Measurements from ENCODE around the gene SERPINE3.

Gene SERPINE3

DNA sequence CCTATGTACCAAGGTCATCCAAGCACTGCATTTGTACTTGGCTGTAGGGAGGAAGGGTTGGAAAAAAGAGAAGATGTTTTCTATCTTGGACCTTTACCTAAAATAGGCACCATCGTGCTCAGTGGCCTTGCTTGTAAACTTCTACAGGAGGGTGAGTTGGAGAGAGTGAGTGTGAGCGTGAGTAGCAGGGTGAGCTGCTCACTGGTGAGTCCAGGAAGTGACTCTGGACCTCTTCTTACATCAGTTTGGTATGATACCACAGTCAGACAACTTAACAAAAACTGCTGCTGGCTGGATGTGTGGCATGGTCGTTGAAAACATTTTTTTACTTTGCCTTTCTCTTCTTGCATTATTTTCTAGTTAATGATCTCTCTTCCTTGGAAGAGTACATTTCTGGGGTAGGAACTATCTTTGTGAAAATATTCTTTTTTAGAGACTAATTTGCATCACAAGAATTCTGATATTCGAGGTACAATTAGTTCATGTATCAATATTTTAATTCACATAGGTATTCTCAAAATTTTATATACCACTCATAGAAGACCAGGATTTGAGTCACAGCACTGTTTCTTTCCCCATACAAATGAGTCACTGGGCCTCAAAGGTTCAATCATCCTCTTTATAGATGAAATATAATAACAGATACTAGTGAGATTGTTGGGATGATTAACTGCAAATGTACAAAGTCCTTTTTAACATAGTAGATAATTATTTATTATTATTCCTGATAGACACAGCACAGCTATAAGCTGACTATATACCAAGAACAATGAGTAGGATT lies 651 bp downstream of the SERPINE3 start:
- no peak overlapping the region for H3K4me3 ChIP-seq (ENCODE audit: low read depth, low read length)
- in situ Hi-C loops (cut with HindIII; ENCODE audit: low sequenced_read_pairs) = no loop called here
- no peak for DNase-seq (ENCODE audit: low read depth)
- TF ChIP-seq, protein P1, sequence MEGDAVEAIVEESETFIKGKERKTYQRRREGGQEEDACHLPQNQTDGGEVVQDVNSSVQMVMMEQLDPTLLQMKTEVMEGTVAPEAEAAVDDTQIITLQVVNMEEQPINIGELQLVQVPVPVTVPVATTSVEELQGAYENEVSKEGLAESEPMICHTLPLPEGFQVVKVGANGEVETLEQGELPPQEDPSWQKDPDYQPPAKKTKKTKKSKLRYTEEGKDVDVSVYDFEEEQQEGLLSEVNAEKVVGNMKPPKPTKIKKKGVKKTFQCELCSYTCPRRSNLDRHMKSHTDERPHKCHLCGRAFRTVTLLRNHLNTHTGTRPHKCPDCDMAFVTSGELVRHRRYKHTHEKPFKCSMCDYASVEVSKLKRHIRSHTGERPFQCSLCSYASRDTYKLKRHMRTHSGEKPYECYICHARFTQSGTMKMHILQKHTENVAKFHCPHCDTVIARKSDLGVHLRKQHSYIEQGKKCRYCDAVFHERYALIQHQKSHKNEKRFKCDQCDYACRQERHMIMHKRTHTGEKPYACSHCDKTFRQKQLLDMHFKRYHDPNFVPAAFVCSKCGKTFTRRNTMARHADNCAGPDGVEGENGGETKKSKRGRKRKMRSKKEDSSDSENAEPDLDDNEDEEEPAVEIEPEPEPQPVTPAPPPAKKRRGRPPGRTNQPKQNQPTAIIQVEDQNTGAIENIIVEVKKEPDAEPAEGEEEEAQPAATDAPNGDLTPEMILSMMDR (IDR thresholded peaks at IDR 0.05; ENCODE audit: low read depth, low read length, missing control alignments) = no peak

GRCh38 chr13:51341232-51341631 lies 1.7 kb downstream of the SERPINE3 start:
- DNase-seq (ENCODE audit: low read depth) = no peak
- TF ChIP-seq, protein P1 (IDR thresholded peaks at IDR 0.05; ENCODE audit: low read depth, low read length, missing control alignments) = no peak
- in situ Hi-C loops (cut with HindIII; ENCODE audit: low sequenced_read_pairs) = no loop called here
- H3K4me3 ChIP-seq (ENCODE audit: low read depth, low read length) = no peak overlapping the region

DNA sequence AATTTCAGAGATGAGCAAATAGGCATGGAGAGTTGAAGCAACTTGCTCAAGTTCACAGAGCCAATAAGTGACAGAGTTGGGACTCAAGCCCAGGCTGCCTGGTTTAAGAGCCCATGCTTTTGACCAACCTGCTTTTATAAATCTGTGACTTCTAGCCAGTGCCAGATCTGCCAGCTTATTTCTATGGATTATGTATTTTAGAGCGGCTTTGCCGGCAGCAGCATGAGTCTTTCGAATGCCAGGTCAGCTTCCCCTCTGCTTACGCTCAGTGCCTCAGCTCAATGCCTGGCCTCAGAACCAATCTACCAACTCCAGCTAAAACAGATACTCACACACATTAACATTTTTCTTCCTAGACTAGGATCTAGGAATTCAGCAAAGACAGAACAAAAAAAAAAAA lies 2.3 kb downstream of the SERPINE3 start:
- H3K4me3 ChIP-seq (ENCODE audit: low read depth, low read length) = no peak overlapping the region
- in situ Hi-C loops (cut with HindIII; ENCODE audit: low sequenced_read_pairs) = no loop called here
- DNase-seq (ENCODE audit: low read depth) = no peak
- TF ChIP-seq, protein P1 (IDR thresholded peaks at IDR 0.05; ENCODE audit: low read depth, low read length, missing control alignments) = no peak

- TF ChIP-seq, protein P1 (IDR thresholded peaks at IDR 0.05; ENCODE audit: low read depth, low read length, missing control alignments) = no peak
- no peak overlapping the region for H3K4me3 ChIP-seq (ENCODE audit: low read depth, low read length)
- in situ Hi-C loops (cut with HindIII; ENCODE audit: low sequenced_read_pairs) = no loop called here
- no peak for DNase-seq (ENCODE audit: low read depth)
These were observed 3.2 kb downstream of the SERPINE3 start for GRCh38 chr13:51342706-51343105.

DNA sequence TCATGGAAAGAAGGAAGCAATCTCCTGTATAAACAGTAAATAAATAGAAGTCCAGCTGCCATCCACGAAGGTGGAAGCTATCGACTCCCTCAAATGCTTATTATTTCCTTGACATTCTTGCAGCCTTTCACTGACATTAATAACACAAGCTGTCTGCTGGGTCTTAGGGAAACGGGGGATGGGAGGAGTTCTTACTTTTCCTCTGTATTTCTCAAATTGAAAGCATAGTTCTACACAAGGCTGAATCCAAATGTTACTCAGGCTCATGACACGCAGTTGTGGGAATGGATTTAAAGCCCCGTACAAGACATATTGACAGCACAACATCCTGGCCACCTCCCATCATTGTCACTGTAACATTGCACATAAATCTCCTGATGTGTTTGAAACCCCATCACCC lies 4.0 kb downstream of the SERPINE3 start:
- DNase-seq (ENCODE audit: low read depth) = no peak
- TF ChIP-seq, protein P1 (IDR thresholded peaks at IDR 0.05; ENCODE audit: low read depth, low read length, missing control alignments) = no peak
- no peak overlapping the region for H3K4me3 ChIP-seq (ENCODE audit: low read depth, low read length)
- in situ Hi-C loops (cut with HindIII; ENCODE audit: low sequenced_read_pairs) = no loop called here

- in situ Hi-C loops (cut with HindIII; ENCODE audit: low sequenced_read_pairs) = no loop called here
- no peak for DNase-seq (ENCODE audit: low read depth)
These were observed 6.9 kb downstream of the SERPINE3 start for GRCh38 chr13:51346397-51346796.

More at GRCh38 chr13:51346397-51346796, 6.9 kb downstream of the SERPINE3 start:
- no peak overlapping the region for H3K4me3 ChIP-seq (ENCODE audit: low read depth, low read length)
- TF ChIP-seq, protein P1 (IDR thresholded peaks at IDR 0.05; ENCODE audit: low read depth, low read length, missing control alignments) = no peak
